OCI-LY1 (cell line): ENCODE results near the gene BUB1B.

ENCODE experiments used
- H2AFZ ChIP-seq: fragments of 200-600 bp; sonication (generic), shearing (Covaris generic); 2 replicates; pipeline ENCODE4 v1.6.0; 2014; ENCODE audit warnings: antibody characterized with exemption, mild to moderate bottlenecking, low read length
- H3F3A ChIP-seq: fragments of 200-600 bp; sonication (generic), shearing (Covaris generic); 2 replicates; pipeline ENCODE4 v1.6.0; 2014; ENCODE audit warnings: mild to moderate bottlenecking, antibody characterized with exemption, low read length, moderate library complexity; ENCODE audit not compliant: insufficient read depth
- H3K27ac ChIP-seq: fragments of 200-600 bp; sonication (generic); 2 replicates; pipeline ENCODE4 v1.5.1; 2014; ENCODE audit warnings: low read length, mixed run types, mild to moderate bottlenecking, low read depth; ENCODE audit not compliant: poor library complexity, severe bottlenecking
- H3K27me3 ChIP-seq: fragments of 200-600 bp; sonication (generic); 2 replicates; pipeline ENCODE4 v1.6.0; 2014; ENCODE audit warnings: antibody characterized with exemption, mild to moderate bottlenecking, low read length, moderate library complexity; ENCODE audit not compliant: insufficient read depth
- H3K36me3 ChIP-seq: fragments of 200-600 bp; sonication (generic); 2 replicates; pipeline ENCODE4 v1.6.1; 2014; ENCODE audit warnings: mild to moderate bottlenecking, antibody characterized with exemption, low read length, moderate library complexity, mixed read lengths; ENCODE audit not compliant: insufficient read depth
- H3K4me1 ChIP-seq: fragments of 200-600 bp; sonication (generic); 2 replicates; pipeline ENCODE4 v1.5.1; 2014; ENCODE audit warnings: mild to moderate bottlenecking, low read length, moderate library complexity; ENCODE audit not compliant: insufficient read depth, severe bottlenecking
- H3K4me2 ChIP-seq: fragments of 200-600 bp; sonication (generic), shearing (Covaris generic); 2 replicates; pipeline ENCODE4 v1.6.1; 2014; ENCODE audit warnings: low read length
- H3K4me3 ChIP-seq: fragments of 200-600 bp; sonication (generic); 2 replicates; pipeline ENCODE4 v1.5.1; 2014; ENCODE audit warnings: low read length, low read depth, mild to moderate bottlenecking, mixed read lengths; ENCODE audit not compliant: poor library complexity, severe bottlenecking
- H3K79me2 ChIP-seq: fragments of 200-600 bp; shearing (Covaris generic); 2 replicates; pipeline ENCODE4 v1.6.1; 2016; ENCODE audit warnings: mixed run types, low read length, mixed read lengths; ENCODE audit not compliant: insufficient read depth
- H3K9ac ChIP-seq: fragments of 200-600 bp; sonication (generic), shearing (Covaris generic); 2 replicates; pipeline ENCODE4 v1.6.1; 2014; ENCODE audit warnings: mild to moderate bottlenecking, low read length, mixed read lengths
- H3K9me2 ChIP-seq: fragments of 200-600 bp; sonication (generic), shearing (Covaris generic); 2 replicates; pipeline ENCODE4 v1.6.1; 2014; ENCODE audit warnings: low read depth, mild to moderate bottlenecking, low read length, mixed read lengths
- H3K9me3 ChIP-seq: fragments of 200-600 bp; shearing (Covaris generic); 2 replicates; pipeline ENCODE4 v1.6.1; 2014; ENCODE audit warnings: low read length, mixed read lengths
- H4K20me1 ChIP-seq: fragments of 200-600 bp; sonication (generic), shearing (Covaris generic); 2 replicates; pipeline ENCODE4 v1.6.0; 2016; ENCODE audit warnings: mild to moderate bottlenecking, low read length; ENCODE audit not compliant: insufficient read depth
- CTCF ChIP-seq: fragments of 200-600 bp; sonication (generic), shearing (Covaris generic); IDR thresholded peaks from 2 replicates; pipeline ENCODE4 v1.5.1; 2017; ENCODE audit warnings: mild to moderate bottlenecking, antibody characterized with exemption, low read length, moderate library complexity, mixed read lengths
- EZH2 ChIP-seq: fragments of 200-600 bp; sonication (generic), shearing (Covaris generic); IDR thresholded peaks from 2 replicates; pipeline ENCODE4 v1.8.0; 2017; ENCODE audit warnings: borderline replicate concordance, mixed run types, mild to moderate bottlenecking, antibody characterized with exemption, low read length, moderate library complexity, mixed read lengths

The BUB1B gene

GRCh38 chr15:40233727-40234577 lies 73.1 kb downstream of the BUB1B start:
- no peaks in the 10 kb centered on the region for H4K20me1 ChIP-seq
- TF ChIP-seq CTCF = no peak
- no peak for TF ChIP-seq EZH2
- H3K4me3 ChIP-seq = no peak overlapping the region
- no peaks in the 10 kb centered on the region for H3K9me3 ChIP-seq
- H3K36me3 ChIP-seq = peaks cover 29% of the 10 kb centered on the region
- no peak overlapping the region for H2AFZ ChIP-seq
- no peaks in the 10 kb centered on the region for H3K9me2 ChIP-seq
- H3K79me2 ChIP-seq = no peaks in the 10 kb centered on the region
- H3K27ac ChIP-seq = no peak overlapping the region
- no peak overlapping the region for H3K9ac ChIP-seq
- 0 out of 2 replicates have a peak, but pooled peaks cover 4% of the 10 kb centered on the region for H3F3A ChIP-seq
- no peak overlapping the region for H3K4me2 ChIP-seq
- peaks cover 17% of the 10 kb centered on the region for H3K4me1 ChIP-seq
- no peaks in the 10 kb centered on the region for H3K27me3 ChIP-seq

- H3K27me3 ChIP-seq = no peaks in the 10 kb centered on the region
- no peak for TF ChIP-seq EZH2
- no peak for TF ChIP-seq CTCF
- H2AFZ ChIP-seq = no peak overlapping the region
- H3K9me3 ChIP-seq = no peaks in the 10 kb centered on the region
- H3K9me2 ChIP-seq = no peaks in the 10 kb centered on the region
- no peaks in the 10 kb centered on the region for H3K79me2 ChIP-seq
- H3K4me3 ChIP-seq = no peak overlapping the region
- 0 out of 2 replicates have a peak, but pooled peaks cover 4% of the 10 kb centered on the region for H3F3A ChIP-seq
- H3K4me1 ChIP-seq = peaks cover 23% of the 10 kb centered on the region
- H3K4me2 ChIP-seq = no peak overlapping the region
- no peaks in the 10 kb centered on the region for H4K20me1 ChIP-seq
- no peak overlapping the region for H3K27ac ChIP-seq
- H3K9ac ChIP-seq = no peak overlapping the region
- peaks cover 21% of the 10 kb centered on the region for H3K36me3 ChIP-seq
These were observed 73.9 kb downstream of the BUB1B start for GRCh38 chr15:40234783-40235182.

GRCh38 chr15:40235201-40235885 lies 74.5 kb downstream of the BUB1B start:
- H3K79me2 ChIP-seq = no peaks in the 10 kb centered on the region
- no peak overlapping the region for H3K4me3 ChIP-seq
- no peaks in the 10 kb centered on the region for H3K27me3 ChIP-seq
- 0 out of 2 replicates have a peak, but pooled peaks cover 4% of the 10 kb centered on the region for H3F3A ChIP-seq
- no peaks in the 10 kb centered on the region for H3K9me3 ChIP-seq
- peaks cover 23% of the 10 kb centered on the region for H3K4me1 ChIP-seq
- no peak overlapping the region for H3K9ac ChIP-seq
- no peak overlapping the region for H3K4me2 ChIP-seq
- no peak overlapping the region for H3K27ac ChIP-seq
- TF ChIP-seq EZH2 (no peak), CTCF (no peak)
- no peaks in the 10 kb centered on the region for H3K9me2 ChIP-seq
- H2AFZ ChIP-seq = no peak overlapping the region
- no peaks in the 10 kb centered on the region for H4K20me1 ChIP-seq
- H3K36me3 ChIP-seq = peaks cover 17% of the 10 kb centered on the region
